Gastrocnemius medialis (tissue), 4 donors: ENCODE data around the gene SLC6A1.

Source experiments
- CTCF ChIP-seq, 5 experiments: fragments of 450-650 bp in 3 of 5; fragments of 200-600 bp in 2 of 5; sonication (generic) in 2 of 5; IDR thresholded peaks in 4 of 5; conservative IDR thresholded peaks in 1 of 5; 1 replicate in 4 of 5; 2 replicates in 1 of 5; pipeline ENCODE4 v1.5.1; 2016 to 2019; ENCODE audit warnings: antibody characterized with exemption in 5 of 5, mild to moderate bottlenecking in 3 of 5, moderate library complexity in 3 of 5
- POLR2A ChIP-seq, 2 donors: fragments of 450-650 bp; IDR thresholded peaks; one replicate each; pipeline ENCODE4 v1.6.1; 2017; ENCODE audit warnings: antibody characterized with exemption in 2 of 2, mild to moderate bottlenecking in 2 of 2, moderate library complexity in 2 of 2

- TF ChIP-seq CTCF (IDR thresholded peaks at IDR 0.05 in 4 of 5, conservative IDR thresholded peaks at IDR 0.05 in 1 of 5) = no peak
- TF ChIP-seq POLR2A (IDR thresholded peaks at IDR 0.05) = no peak
Observed at GRCh38 chr3:11084677-11085076, 92.1 kb downstream of the SLC6A1 start.
